Upper lobe of right lung (tissue), 1 donor: Measurements from ENCODE around the gene LRRC49. TPM values are rescaled to one million over a fixed set of nuclear protein-coding genes. Genes with fewer than 3 reads are reported as not detected.
A peak's percentile ranks its signal among the peaks of the same experiment; 100 is the strongest.

Experiments
- ATAC-seq: fragments of 200-7000 bp; cut with Tn5 transposase; one replicate; pipeline ENCODE4 v1.9.1; 2020; ENCODE audit warnings: mild to moderate bottlenecking, moderate library complexity
- DNase-seq: peaks from one replicate; pipeline ENCODE4 v3.0.0-alpha.2; 2020
- H3K27ac ChIP-seq: fragments of 200-600 bp; one replicate; pipeline ENCODE4 v1.8.0; 2022
- H3K27me3 ChIP-seq: fragments of 200-600 bp; one replicate; pipeline ENCODE4 v1.8.0; 2022; ENCODE audit warnings: mild to moderate bottlenecking
- H3K36me3 ChIP-seq: fragments of 200-600 bp; one replicate; pipeline ENCODE4 v1.8.0; 2022
- H3K4me1 ChIP-seq: fragments of 200-600 bp; one replicate; pipeline ENCODE4 v1.8.0; 2022
- H3K4me3 ChIP-seq: fragments of 200-600 bp; one replicate; pipeline ENCODE4 v1.8.0; 2022; ENCODE audit warnings: mild to moderate bottlenecking
- H3K9me3 ChIP-seq: fragments of 200-600 bp; one replicate; pipeline ENCODE4 v1.8.0; 2022
- intact Hi-C: fragments of 100-400 bp; cut with DNase I; formaldehyde crosslinking; loops from one replicate; pipeline ENCODE4 v1.11.0; 2022
- total RNA-seq: library from RNA; stranded (reverse); fragmentation: NEBNext Ultra II Directional; extraction: Animal tissue kit (Norgen Biotek cat#: 25700); gene quantifications from one replicate; pipeline ENCODE4 v1.2.1, GENCODE V29; 2021
- TF ChIP-seq, protein P1 (sequence below): fragments of 200-600 bp; IDR thresholded peaks from one replicate; pipeline ENCODE4 v1.8.0; 2022; ENCODE audit warnings: antibody characterized with exemption
- donor health status: DM: no; HTN: yes; CAD: no; lungs with severe emphysema.

LRRC49 gene
- total RNA-seq, 1 donor from 2014 or later, result 4.3 TPM

DNA sequence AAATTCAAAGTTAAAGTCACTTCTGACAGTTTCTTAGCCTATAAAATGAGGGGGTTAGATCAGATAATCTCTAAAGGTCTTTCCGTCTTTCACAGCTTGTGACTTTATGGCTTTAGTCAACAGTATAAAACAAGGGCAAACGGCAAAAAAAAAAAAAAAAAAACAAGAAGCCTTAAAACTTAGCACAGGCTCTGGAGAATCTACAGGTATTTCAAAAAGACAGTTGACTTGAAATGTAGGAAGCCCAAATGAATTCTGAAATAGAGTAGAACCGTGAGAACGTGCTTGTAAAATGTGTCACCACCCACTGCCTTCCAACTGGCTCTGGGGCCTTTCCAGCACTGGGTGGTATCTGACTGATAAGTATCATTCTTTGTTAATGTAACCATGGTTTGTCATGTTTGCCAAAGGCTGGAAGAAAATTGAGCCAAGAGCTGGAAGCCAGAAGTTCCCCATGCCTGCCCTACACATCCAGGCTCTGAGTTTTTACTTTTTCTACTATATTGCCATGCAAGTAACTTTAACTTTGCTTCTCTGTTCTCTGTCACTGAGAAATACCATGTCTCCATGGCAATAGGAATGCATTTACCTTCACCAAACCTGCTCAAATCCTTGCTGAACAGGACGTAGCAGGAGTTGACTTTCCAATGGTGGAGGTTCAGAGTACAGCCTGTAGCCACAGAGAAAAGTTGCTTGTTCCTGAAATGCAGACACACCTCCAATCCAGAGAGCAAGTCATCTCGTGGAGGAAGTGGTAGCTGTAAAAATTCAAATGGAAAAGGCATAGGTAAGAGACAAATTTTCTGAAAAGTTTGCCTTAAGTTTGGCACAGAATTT, 186.8 kb downstream of the LRRC49 start:
- H3K4me1 ChIP-seq, result peaks cover 6% of the 10 kb centered on the region

DNA sequence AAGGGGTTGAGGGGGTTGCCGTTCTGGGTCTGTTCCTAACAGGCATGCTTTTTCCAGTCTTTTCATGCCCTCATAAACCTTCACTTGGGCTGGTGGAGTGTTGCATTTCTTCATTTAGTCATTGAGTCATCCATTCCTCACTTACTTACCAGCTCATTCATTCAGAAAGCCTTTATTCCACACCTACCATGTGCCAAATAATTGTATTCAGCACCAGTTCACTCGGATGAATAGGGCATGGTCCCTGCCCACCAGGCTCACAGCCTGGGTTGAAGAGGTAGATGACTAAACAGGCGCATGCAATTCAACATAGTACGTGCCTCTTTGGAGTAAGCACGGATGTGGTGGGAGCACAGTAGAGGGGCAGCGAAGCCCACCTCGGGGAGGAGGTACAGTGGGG, 187.5 kb downstream of the LRRC49 start:
- Histone ChIP-seq H3K4me3 (no peak overlapping the region), H3K9me3 (no peaks in the 10 kb centered on the region), H3K4me1 (peaks cover 6% of the 10 kb centered on the region), H3K36me3 (no peaks in the 10 kb centered on the region), H3K27me3 (no peaks in the 10 kb centered on the region), H3K27ac (peak overlapping the region; percentile 30)
- TF ChIP-seq, protein P1, sequence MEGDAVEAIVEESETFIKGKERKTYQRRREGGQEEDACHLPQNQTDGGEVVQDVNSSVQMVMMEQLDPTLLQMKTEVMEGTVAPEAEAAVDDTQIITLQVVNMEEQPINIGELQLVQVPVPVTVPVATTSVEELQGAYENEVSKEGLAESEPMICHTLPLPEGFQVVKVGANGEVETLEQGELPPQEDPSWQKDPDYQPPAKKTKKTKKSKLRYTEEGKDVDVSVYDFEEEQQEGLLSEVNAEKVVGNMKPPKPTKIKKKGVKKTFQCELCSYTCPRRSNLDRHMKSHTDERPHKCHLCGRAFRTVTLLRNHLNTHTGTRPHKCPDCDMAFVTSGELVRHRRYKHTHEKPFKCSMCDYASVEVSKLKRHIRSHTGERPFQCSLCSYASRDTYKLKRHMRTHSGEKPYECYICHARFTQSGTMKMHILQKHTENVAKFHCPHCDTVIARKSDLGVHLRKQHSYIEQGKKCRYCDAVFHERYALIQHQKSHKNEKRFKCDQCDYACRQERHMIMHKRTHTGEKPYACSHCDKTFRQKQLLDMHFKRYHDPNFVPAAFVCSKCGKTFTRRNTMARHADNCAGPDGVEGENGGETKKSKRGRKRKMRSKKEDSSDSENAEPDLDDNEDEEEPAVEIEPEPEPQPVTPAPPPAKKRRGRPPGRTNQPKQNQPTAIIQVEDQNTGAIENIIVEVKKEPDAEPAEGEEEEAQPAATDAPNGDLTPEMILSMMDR, result no peak
- DNase-seq, result no peak
- no peak for ATAC-seq
- intact Hi-C loops, result no loop called here

More for the DNA sequence above, 186.8 kb downstream of the LRRC49 start:
- Histone ChIP-seq H3K27me3 (no peaks in the 10 kb centered on the region), H3K9me3 (no peaks in the 10 kb centered on the region), H3K4me3 (no peak overlapping the region), H3K27ac (peak overlapping the region; percentile 30), H3K36me3 (no peaks in the 10 kb centered on the region)
- TF ChIP-seq, protein P1, result no peak
- ATAC-seq (no peak), DNase-seq (no peak)
- intact Hi-C loops, result no loop called here

DNA sequence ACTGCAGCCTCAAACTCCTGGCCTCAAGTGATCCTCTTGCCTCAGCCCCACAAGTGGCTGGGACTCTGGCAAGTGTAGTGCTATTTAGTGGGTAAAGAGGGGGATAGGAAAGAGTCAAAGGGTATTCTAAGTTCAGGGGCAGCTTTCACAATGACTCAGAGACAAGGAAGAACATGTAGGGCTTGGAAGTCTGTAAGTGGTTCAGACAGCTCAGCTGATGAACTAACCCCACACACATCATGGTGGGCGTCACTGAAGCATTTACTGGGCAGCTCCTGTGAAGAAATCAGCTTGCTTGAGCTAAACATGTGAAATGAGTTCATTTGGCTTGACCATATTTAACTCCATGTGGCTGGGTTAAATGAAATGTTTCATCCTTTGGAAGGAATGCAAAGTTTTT, 188.1 kb downstream of the LRRC49 start:
- DNase-seq, result no peak
- no peaks in the 10 kb centered on the region for H3K27me3 ChIP-seq
- peak; percentile 27 for ATAC-seq
- TF ChIP-seq, protein P1, result no peak
- H3K36me3 ChIP-seq, result no peaks in the 10 kb centered on the region
- intact Hi-C loops, result no loop called here
- H3K27ac ChIP-seq, result peak overlapping the region; percentile 11
- peaks cover 6% of the 10 kb centered on the region for H3K4me1 ChIP-seq
- no peak overlapping the region for H3K4me3 ChIP-seq
- no peaks in the 10 kb centered on the region for H3K9me3 ChIP-seq

DNA sequence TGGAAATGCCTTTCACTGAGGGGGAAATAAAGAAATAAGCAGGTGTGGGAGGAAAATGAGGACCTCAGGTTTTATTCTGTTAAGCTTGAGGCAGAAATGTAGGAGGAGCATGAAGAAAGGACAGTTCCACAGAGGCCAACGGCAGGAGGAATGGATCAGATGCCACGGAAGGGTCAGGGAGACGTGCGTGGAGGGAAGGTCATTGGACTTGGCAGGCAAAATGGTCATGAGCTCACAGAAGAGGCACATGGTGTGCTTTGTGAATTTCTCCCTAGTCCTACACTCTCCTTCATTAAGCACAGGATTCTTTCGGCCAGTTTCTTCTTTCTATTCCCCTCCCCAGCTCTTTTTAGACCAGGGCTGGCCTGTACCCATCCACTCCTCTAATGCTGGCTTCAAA, 190.2 kb downstream of the LRRC49 start:
- peak; percentile 53 for ATAC-seq
- TF ChIP-seq, protein P1, result no peak
- H3K27me3 ChIP-seq, result no peaks in the 10 kb centered on the region
- no peaks in the 10 kb centered on the region for H3K9me3 ChIP-seq
- H3K4me1 ChIP-seq, result peaks cover 6% of the 10 kb centered on the region
- H3K36me3 ChIP-seq, result no peaks in the 10 kb centered on the region
- H3K4me3 ChIP-seq, result no peak overlapping the region
- peak overlapping the region; percentile 58 for H3K27ac ChIP-seq
- intact Hi-C loops, result no loop called here
- no peak for DNase-seq

DNA sequence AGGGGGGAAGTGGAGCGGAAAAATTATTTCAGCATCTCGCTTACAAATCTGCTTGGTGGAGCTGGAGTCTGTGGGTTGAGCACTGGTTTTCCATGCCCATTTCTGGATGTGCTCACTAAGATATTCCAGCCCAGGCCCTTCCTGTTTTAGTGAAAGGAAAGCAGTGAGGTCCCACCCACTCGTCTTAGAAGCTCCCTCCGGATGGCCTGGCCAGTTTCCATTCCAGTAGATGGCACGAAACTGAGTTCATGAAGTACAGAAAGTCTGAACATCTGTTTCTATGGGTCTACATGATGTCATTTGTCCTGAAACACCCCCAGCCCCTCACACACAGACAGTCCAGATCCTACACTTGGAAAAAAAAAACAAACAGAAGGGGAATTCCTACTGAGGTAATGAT, 190.7 kb downstream of the LRRC49 start:
- TF ChIP-seq, protein P1, result no peak
- intact Hi-C loops, result no loop called here
- Histone ChIP-seq H3K27ac (peak overlapping the region; percentile 58), H3K4me3 (no peak overlapping the region), H3K9me3 (no peaks in the 10 kb centered on the region), H3K27me3 (no peaks in the 10 kb centered on the region), H3K4me1 (peaks cover 6% of the 10 kb centered on the region), H3K36me3 (no peaks in the 10 kb centered on the region)
- DNase-seq (no peak), ATAC-seq (peak; percentile 52)
